ENCODE results near the gene GSK3A. TPM values are rescaled to one million over a fixed set of nuclear protein-coding genes. Genes with fewer than 3 reads are reported as not detected.

Gene GSK3A
- total RNA-seq, 1 donor from 2014 or later = 49.8 TPM

DNA sequence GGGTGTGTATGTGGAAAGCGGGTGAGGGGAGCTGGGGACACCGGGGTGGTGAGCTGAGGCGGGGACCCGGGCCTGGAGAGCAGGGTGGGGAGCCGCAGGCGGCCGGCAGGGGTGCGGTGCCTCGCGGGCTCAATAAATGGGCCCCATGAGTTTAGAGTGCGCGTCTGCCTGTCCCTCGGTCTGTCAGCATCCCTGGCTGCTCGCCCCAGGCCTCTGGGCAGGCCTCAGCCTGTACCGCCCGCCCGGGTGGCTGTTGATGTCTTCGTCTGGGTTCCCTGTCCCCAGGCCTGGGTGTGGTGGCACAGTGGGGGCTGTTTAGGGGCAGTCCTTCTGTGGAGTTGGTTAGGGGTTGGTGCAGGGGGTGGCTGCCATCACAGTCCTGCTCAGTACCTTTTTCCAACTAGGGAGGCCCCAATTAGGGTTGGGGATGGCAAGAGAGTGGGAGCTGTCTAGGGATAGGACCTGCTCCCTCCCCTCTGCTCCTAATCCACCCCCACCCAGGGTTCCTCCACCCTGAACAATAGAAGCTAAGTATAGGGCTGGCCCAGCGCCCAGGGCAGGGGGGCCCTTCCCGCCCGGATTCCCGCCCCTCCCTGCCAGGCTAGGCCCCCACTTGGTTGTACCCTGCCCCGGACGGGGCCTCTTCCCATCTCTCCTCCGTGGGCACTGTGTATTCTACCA is 38.9 kb upstream of the GSK3A start:
- DNase-seq (ENCODE audit: low spot score) = peak; percentile 23

- DNase-seq (ENCODE audit: low spot score) = peak; percentile 35
Observed at GRCh38 chr19:42280815-42281145, 38.4 kb upstream of the GSK3A start.

DNA sequence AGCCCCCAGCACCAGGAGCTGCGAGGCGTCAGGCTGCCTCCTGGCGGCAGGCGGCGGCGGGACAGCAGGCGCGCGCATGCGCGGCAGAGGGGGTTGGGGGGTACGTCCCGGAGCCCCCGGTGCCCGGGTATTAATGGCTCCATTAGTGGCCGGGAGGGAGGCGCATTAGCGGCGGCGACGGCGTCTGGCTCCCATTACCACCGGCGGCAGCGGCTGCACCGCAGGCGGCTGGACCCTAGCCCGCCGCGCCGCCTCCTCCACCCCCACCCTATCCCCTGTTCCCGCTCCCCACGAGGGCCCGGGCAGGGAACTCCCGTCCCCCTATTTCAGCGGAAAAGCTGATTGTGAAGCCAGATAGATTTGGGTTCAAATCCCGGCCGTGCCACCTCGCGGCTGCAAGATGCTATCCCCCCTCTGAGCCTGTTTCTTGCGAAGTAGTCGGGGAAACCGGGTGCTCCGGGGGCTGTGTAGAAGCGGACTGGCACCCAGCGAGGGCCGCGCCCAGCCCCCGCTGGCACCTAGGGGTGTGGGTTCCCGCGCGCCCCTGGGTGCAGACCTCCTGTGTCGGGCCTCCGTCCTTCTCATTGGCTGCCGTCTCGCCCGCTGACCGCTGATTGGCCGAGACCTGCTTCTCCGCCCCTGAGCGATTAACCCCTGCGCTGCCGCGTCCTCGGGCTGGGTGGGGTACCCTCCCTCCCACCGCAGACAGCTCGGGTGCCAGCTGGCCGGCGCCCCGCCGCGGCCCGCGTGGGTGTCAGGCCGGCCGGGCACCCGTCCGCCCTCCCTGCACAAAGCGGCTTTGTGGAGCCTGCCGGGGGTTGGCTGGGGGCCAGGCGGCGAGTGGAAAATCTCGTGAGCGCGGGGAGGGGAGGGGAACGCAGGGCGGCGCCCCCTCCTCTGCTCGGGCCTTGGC is 37.8 kb upstream of the GSK3A start:
- DNase-seq (ENCODE audit: low spot score) = peak; percentile 89

- no peak for DNase-seq (ENCODE audit: low spot score)
Observed at GRCh38 chr19:42279155-42279901, 36.9 kb upstream of the GSK3A start.

DNA sequence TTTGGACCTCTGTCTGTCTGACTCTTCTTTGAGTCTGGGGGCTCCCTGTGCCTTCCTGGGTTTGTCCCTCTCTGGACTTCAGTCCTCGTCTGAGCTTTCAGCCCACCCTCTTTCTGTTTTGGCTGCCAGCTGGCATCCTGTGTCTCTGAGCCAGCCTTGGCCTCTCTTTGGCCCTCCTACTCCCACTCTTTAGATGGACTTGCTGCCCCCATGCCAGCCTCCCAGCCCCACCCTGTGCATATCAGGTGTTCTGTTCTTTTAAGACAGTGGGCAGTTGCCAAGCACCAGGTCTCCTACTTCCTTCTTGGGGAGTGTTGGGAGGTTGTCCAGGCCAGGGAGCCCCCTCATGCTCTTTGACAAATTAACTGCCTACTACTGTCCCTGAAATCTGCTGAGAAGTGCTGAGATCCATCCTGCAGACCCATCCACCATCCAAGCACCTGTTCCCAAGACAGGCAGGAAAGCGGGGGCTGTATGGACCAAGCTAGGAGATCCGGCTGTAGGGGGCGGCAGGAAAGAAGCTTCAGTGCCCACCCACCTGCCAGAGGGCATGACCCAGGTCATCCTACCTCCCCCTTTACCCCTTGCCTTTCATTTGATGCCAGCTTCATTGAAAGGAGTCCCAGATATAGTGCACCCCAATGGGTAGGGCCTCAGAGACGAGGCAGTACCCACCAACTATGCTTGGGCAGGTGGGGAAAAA is 36.2 kb upstream of the GSK3A start:
- no peak for DNase-seq (ENCODE audit: low spot score)

DNA sequence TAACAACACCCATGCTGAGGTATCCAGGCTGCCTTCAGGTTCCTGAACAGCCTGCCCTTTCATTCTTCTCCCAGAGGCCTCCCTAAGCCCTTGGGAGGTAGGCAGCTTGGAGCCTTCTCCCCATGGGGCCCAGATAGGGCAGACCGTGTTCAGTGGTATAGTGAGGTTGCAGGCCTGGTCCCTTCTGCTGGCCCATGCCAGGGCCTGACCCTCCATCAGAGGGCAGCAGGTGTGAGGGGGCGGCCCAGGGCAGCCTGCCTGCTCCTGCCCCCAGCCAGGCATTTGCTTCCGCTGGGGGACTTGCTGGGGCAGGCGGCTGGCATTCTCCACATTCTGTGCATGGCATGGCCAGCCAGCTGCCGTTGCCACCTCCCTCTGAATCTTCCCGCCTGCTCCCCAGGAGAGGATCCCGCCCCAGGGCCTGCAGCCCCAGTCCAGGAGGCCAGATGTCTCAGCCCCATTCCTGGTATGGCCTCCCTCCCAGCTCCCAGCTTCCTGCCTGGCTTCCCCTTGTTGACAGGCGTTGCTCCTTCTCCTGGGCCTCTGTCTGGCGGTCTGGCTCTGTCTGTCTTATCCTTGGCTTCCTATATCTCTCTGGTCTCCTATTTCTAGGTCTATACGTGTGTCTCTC is 35.5 kb upstream of the GSK3A start:
- peak; percentile 26 for DNase-seq (ENCODE audit: low spot score)

GRCh38 chr19:42276821-42277220 is 34.4 kb upstream of the GSK3A start:
- DNase-seq (ENCODE audit: low spot score) = no peak

- DNase-seq (ENCODE audit: low spot score) = no peak
Observed at GRCh38 chr19:42276284-42276683, 33.9 kb upstream of the GSK3A start.

DNA sequence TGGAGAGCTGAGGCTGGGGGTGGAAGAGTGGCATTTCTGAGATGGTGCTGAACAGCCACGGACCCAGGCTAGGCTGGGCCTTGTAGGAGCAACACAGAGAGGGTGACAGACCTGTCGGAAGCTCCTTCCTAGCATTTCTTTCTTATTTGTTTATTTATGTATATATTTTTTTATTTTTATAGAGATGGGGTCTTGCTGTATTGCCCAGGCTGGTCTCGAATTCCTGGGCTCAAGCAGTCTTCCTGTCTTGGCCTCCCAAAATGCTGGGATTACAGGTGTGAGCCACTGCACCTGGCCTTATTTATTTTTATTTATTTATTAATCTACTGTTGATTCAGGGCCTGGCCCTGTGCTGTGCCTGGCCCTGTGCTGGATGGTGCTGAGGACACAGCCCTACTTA is 33.1 kb upstream of the GSK3A start:
- DNase-seq (ENCODE audit: low spot score) = no peak

- DNase-seq (ENCODE audit: low spot score) = no peak
Observed at GRCh38 chr19:42275103-42275502, 32.7 kb upstream of the GSK3A start.

GRCh38 chr19:42274065-42274682 is 31.8 kb upstream of the GSK3A start:
- no peak for DNase-seq (ENCODE audit: low spot score)

- no peak for DNase-seq (ENCODE audit: low spot score)
Observed at GRCh38 chr19:42273407-42274064, 31.1 kb upstream of the GSK3A start.

- no peak for DNase-seq (ENCODE audit: low spot score)
Observed at GRCh38 chr19:42272989-42273406, 30.6 kb upstream of the GSK3A start.

- DNase-seq (ENCODE audit: low spot score) = no peak
Observed at GRCh38 chr19:42272535-42272897, 30.1 kb upstream of the GSK3A start.

- DNase-seq (ENCODE audit: low spot score) = no peak
Observed at GRCh38 chr19:42271861-42272534, 29.6 kb upstream of the GSK3A start.

- no peak for DNase-seq (ENCODE audit: low spot score)
Observed at GRCh38 chr19:42271045-42271419, 28.6 kb upstream of the GSK3A start.

GRCh38 chr19:42270346-42271044 is 28.1 kb upstream of the GSK3A start:
- no peak for DNase-seq (ENCODE audit: low spot score)

- no peak for DNase-seq (ENCODE audit: low spot score)
Observed at GRCh38 chr19:42269478-42270345, 27.3 kb upstream of the GSK3A start.
